Myocyte (in vitro differentiated cells): ENCODE measurements around the gene SYNRG. TPM values are rescaled to one million over a fixed set of nuclear protein-coding genes. Genes with fewer than 3 reads are reported as not detected.
A peak's percentile ranks its signal among the peaks of the same experiment; 100 is the strongest.

Source experiments
- DNase-seq: peaks from one replicate; pipeline ENCODE4 v3.0.0-alpha.2; 2012; ENCODE audit warnings: low read depth
- total RNA-seq: library from RNA; depleted of rRNA; stranded (reverse); fragments of >200 nt; gene quantifications from 2 replicates; pipeline ENCODE4 v1.2.3, GENCODE V29; 2014

SYNRG gene
- total RNA-seq, 1 donor from 2014 or later: 9.0 TPM

- DNase-seq: no peak
Observed at GRCh38 chr17:37502009-37502936, 106.9 kb downstream of the SYNRG start.

- DNase-seq: no peak
Observed at GRCh38 chr17:37500378-37500777, 108.8 kb downstream of the SYNRG start.

GRCh38 chr17:37494971-37495370 is 114.2 kb downstream of the SYNRG start:
- DNase-seq: no peak

- no peak for DNase-seq
Observed at GRCh38 chr17:37494401-37494831, 114.8 kb downstream of the SYNRG start.

- DNase-seq: peak; percentile 76
Observed at GRCh38 chr17:37493249-37494027, 115.8 kb downstream of the SYNRG start.

GRCh38 chr17:37492167-37492566 is 117.1 kb downstream of the SYNRG start:
- DNase-seq: no peak

- DNase-seq: peak; percentile 73
Observed at GRCh38 chr17:37490638-37491614, 118.3 kb downstream of the SYNRG start.

- DNase-seq: peak; percentile 76
Observed at GRCh38 chr17:37490022-37490587, 119.1 kb downstream of the SYNRG start.

- peak; percentile 86 for DNase-seq
Observed at GRCh38 chr17:37489197-37490001, 119.8 kb downstream of the SYNRG start, which contains the start of gene DUSP14. TSS of gene DUSP14 (plus strand) at chr17:37489891. CDS start at chr17:37512273, 22,382 bp downstream.

- DNase-seq: peak; percentile 84
Observed at GRCh38 chr17:37488607-37489196, 120.5 kb downstream of the SYNRG start.

GRCh38 chr17:37488009-37488604 is 121.1 kb downstream of the SYNRG start:
- DNase-seq: peak; percentile 82

- DNase-seq: no peak
Observed at GRCh38 chr17:37485938-37486570, 123.2 kb downstream of the SYNRG start.

- peak; percentile 78 for DNase-seq
Observed at GRCh38 chr17:37483311-37484039, 125.7 kb downstream of the SYNRG start.

GRCh38 chr17:37481001-37481665 is 128.1 kb downstream of the SYNRG start:
- DNase-seq: no peak

GRCh38 chr17:37480427-37480826 is 128.8 kb downstream of the SYNRG start:
- no peak for DNase-seq

- no peak for DNase-seq
Observed at GRCh38 chr17:37479025-37479424, 130.2 kb downstream of the SYNRG start.

GRCh38 chr17:37478187-37478586 is 131.0 kb downstream of the SYNRG start:
- peak; percentile 56 for DNase-seq
